HG02610 (cell line): ENCODE results near the gene DMD.
"Not testable (repeated sequence)": the region's sequence is repeated elsewhere in the genome, so short reads cannot be mapped to it uniquely, and the experiment has no call there.

Experiments used
- ATAC-seq: cut with Tn5 transposase; IDR thresholded peaks from one replicate; pipeline ENCODE4 v1.9.1; 2021; ENCODE audit warnings: mild to moderate bottlenecking, moderate library complexity; ENCODE audit not compliant: unreplicated experiment

DMD gene

DNA sequence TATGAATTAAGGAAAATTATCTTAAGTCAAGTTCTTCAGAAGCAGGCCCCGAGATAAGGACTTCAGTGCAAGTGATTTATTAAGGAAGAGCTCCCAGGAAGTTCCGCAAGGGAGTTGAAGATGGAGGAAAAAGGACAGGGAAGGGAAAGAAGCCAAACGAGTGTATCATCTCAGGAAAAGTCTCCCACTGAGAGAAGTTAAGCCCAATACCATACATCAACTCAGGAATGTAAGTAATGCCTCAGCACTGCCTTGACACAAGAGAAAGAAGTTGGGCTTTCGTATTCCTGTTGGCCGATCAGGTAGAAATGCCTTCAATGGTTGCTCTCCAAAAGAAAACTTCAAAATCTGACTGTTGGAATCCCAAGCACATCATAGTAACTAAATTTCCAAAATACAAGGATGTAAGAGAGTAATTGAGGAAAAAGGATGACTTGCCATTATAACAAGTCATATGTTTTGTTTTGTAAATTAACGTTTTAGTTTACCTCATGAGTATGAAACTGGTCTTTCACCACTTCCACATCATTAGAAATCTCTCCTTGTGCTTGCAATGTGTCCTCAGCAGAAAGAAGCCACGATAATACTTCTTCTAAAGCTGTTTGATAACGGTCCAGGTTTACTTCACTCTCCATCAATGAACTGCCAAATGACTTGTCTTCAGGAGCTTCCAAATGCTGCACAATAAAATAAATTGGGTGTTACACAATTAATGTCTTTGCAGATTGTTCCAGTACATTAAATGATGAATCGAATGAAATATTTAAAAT, 566.7 kb downstream of the DMD start:
- ATAC-seq = no peak

GRCh38 chrX:32642283-32642682, 569.1 kb downstream of the DMD start:
- no peak for ATAC-seq

- ATAC-seq = no peak
Observed at GRCh38 chrX:32618154-32618553, 593.2 kb downstream of the DMD start.

GRCh38 chrX:32614707-32615106, 596.6 kb downstream of the DMD start:
- ATAC-seq = no peak

GRCh38 chrX:32599156-32599555, 612.2 kb downstream of the DMD start:
- no peak for ATAC-seq

DNA sequence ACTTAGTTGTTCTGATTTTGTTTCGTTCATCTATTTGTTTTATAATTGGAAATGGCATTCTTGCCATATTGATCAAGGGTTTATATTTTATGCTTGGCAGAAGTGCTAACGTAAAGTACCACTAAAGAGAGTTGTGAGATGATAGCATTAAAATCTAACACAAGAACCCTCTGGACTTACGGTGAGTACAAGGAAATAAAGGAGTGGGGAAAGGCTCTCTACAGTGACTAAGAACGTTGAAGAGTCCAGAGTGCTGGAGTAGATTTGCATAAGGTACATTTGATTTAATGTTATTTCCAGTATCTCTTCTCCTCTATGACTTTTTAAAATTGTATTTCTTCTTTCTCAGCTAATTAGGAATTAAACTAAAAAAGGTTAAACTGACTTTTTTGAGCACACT, 612.6 kb downstream of the DMD start:
- no peak for ATAC-seq

GRCh38 chrX:32597777-32598176, 613.6 kb downstream of the DMD start:
- no peak for ATAC-seq

- ATAC-seq = no peak
Observed at GRCh38 chrX:32592786-32593185, 618.6 kb downstream of the DMD start.

- no peak for ATAC-seq
Observed at GRCh38 chrX:32591589-32591988, 619.8 kb downstream of the DMD start.

GRCh38 chrX:32582729-32583128, 628.6 kb downstream of the DMD start:
- ATAC-seq = no peak

DNA sequence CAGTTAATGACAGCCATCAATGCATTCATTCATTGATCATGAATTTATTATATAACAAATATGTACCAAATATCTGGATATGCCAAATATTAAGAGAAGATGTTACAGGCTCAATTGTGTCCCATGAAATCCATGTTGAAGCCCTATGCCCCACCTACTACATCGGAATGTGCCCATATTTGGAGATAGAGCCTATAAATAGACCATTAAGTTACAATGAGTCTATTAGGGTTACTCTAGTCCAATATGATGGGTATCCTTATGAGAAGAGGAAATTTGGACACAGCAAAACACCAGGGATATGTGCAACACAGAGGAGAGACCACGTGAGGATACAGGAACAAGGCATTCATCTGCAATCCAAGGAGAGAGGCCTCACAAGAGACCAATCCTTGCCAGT, 634.5 kb downstream of the DMD start:
- no peak for ATAC-seq

DNA sequence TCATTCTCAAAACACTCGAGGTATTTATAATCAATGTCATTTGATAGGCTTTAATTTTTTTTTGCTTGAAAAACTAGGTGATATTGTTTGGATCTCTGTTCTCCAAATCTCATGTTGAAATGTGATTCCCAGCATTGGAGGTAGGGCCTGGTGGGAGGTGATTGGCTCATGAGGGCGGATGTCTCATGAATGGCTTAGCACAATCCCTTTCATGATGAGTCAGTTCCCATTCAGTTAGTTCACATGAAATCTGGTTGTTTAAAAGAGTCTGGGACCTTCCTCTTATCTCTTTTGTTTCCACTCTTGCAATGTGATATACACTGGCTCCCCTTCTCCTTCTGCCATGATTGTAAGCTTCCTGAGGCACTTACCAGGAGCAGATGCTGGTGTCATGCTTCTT, 638.7 kb downstream of the DMD start:
- ATAC-seq = no peak

GRCh38 chrX:32571579-32571978, 639.8 kb downstream of the DMD start:
- ATAC-seq = no peak

GRCh38 chrX:32562261-32562660, 649.1 kb downstream of the DMD start:
- no peak for ATAC-seq

GRCh38 chrX:32545101-32545500, 666.2 kb downstream of the DMD start:
- no peak for ATAC-seq

GRCh38 chrX:32538554-32538953, 672.8 kb downstream of the DMD start:
- no peak for ATAC-seq

DNA sequence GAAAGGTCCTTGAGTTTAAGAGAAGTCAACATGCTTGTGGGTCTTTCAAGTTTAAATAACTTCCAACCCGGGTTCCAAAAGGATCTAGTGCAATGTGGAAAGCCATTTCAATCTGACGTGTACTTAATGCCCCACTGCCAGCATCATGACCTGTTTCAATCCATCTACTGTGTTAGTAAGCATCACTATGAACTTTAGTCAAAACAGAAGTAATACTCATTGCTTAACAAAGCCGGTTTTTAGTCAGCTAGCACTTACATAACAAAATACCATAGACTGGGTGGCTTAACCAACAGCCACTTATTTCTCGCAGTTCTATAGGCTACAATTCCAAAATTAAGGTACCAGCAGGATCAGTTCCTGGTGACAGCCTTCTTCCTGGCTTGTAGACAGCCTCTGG, 677.5 kb downstream of the DMD start:
- peak; percentile 98 for ATAC-seq

DNA sequence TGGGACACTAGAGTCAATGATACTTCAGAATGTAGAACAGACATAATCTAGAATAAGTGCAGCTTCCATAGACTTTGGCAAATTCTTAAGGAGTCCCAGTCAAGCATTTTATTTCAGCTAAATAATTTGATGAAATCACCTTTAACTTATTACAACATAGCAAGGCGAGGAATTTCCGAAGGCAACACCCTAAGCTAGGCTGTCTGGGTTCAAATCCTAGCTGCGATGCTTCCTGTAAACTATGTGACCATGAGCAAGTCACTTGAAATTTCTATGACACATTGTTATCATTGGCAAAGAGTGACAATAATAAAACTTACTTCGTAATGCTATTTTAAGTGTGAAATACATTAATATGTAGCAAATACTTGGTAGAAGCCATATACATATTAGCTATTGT, 679.1 kb downstream of the DMD start:
- ATAC-seq = no peak

DNA sequence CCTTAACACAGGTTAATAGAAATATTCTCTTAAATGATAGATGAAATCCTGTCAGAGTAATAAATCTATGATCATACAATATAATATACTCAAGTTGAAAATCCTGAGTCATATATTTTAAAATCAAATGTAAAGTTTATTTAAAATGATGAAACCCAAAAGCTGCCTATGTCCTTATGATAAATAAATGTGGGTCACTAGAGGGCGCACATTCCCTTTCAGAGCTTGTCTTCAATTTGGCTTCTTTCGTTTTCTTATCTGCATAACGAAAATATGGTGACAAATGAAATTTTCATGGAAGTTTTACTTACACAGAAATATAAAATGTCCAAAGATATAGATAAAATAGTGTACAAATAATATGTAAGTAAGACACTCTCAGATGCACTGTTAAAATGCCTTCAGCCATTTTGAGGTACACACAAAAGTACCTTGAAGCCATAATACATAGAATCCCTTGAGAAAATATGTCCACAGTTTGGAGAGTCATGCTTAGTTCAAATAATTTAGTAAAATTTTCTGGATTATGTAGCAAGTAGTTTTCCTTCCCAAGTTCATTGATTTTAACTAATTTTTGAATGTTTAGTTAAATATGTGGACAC, 680.4 kb downstream of the DMD start:
- no peak for ATAC-seq

- not testable (repeated sequence) for ATAC-seq
Observed at GRCh38 chrX:32528451-32528850, 682.9 kb downstream of the DMD start.

GRCh38 chrX:32525234-32525633, 686.1 kb downstream of the DMD start:
- no peak for ATAC-seq

DNA sequence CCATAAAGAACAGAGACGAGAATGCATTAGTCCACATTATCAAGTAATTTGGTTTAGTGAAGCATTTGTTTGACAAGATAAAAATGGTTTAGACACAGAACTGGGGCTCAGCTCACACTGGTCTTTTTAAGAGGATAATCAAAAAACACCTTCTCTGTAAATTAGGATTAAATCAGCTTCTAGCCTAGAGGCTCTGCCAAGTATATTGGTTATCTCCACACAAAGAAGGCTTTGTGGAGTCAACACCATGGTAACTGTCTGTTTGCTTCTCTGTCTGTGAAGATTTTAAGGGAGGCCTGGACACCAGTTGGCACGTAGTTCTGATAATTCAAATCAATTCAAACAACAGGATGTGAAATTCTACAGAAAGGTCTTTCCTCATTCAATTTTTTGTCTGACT, 687.0 kb downstream of the DMD start:
- no peak for ATAC-seq

DNA sequence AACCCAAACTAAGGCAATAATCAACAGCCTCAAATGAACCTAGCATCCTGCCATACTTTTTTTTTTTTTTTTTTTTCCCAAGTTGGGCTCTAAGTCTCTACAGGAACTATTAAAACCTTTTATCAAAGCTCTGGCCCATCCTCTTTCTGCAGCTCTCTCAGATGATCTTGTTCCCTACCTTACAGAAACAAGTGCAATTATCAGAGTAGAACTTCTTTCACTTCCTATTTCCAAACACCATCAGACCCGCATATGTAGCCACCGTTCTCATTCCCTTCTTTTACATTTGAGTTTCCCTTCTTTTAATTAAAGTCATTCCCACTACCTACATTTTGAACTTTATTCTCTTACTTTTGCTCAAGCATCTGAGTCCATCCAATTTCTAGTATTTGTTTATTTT, 690.6 kb downstream of the DMD start:
- no peak for ATAC-seq
